Activated CD8-positive, alpha-beta memory T cell treated with anti-CD3 and anti-CD28 coated beads for 4 hours (primary cell): ENCODE measurements around the gene PHC2.

Experiments
- DNase-seq, 2 donors: peaks; one replicate each; pipeline ENCODE4 v3.0.0-alpha.2; 2020; ENCODE audit warnings: low read depth in 2 of 2

Gene PHC2

GRCh38 chr1:33391343-33392078 is 39.4 kb downstream of the PHC2 start:
- no peak for DNase-seq

DNA sequence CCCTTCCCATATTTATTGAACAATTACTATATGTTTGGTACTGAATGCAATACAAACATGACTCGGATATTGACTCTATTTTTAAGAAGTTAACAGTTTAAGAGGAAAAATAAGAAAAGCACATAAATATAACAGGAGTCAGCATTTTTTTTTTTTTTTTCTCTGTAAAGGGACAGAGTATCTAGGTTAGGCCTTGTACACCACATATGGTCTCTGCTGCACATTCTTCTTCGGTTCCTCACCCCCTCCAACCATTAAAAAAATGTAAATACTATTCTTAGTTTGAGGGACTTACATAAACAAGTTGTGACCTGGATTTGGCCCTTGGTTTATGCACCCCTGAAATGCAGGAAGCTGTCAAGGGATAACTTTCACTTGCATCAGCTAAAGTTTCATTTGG is 40.4 kb downstream of the PHC2 start:
- no peak for DNase-seq

DNA sequence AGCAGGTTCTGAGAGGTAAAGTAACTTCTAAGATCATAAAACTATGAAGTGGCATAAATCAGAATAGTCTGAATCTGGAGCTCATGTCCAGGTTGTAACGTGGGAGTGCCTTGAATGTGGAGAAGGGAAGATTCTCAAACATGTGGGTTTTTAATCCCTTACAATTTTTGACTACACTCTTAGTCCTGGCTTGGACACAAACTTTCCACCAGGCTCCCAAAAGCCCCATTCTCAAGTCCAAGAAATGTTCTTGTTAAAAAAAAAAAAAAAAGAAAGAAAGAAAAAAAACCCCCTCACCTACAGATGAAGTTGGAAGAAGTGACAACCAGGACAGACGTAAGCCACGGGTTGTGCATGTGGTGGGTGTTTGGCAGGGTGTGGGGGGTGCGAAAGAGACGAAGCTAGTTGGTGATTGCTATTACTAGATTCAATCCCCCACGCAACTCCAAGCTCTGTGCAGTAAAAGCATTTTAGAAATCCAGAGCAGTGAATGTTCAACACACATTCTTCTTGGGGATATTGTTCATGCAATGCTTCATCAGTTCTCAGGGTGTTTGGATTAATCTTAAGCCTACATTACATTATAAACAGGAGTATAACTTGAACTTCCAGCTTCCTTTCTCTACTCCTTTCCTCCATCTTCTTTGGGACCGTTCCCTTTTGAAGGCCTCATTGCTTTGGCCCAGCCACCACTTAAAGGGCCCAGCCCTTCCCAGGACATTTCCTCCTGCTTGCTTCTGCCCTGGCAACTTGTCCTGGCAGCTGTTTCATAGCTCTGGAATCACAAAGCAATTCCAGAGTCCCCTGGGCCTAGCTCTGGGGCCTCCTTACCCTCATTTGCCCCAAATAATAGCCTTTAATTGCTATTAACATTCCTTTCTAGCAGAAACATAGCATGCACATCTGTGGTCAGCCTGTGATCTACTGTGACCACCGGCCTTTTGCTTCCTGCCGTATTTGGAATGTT is 41.8 kb downstream of the PHC2 start:
- DNase-seq: no peak

- DNase-seq: no peak
These were observed 43.3 kb downstream of the PHC2 start for GRCh38 chr1:33387625-33388024.

GRCh38 chr1:33385251-33385650 is 45.6 kb downstream of the PHC2 start:
- DNase-seq: no peak

GRCh38 chr1:33384040-33384812 is 46.7 kb downstream of the PHC2 start:
- no peak for DNase-seq

DNA sequence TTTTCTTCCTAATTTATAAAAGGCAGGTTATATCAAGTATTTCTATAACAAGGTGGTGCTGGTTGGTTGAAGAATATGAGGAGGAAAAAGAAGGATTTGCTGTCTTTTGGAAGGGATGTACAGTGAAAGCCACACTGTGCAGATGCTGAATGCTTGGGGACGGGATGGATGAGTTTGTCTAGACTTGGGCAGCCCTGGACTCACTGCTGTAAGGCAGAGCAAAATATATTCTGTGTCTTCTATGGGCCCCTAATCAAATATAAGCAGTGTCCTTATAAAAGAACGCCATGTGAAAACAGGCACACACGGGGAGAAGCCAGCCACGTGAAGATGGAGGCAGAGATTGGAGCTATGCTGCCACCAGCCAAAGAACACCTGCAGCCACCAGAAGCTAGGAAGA is 47.4 kb downstream of the PHC2 start:
- DNase-seq: no peak

DNA sequence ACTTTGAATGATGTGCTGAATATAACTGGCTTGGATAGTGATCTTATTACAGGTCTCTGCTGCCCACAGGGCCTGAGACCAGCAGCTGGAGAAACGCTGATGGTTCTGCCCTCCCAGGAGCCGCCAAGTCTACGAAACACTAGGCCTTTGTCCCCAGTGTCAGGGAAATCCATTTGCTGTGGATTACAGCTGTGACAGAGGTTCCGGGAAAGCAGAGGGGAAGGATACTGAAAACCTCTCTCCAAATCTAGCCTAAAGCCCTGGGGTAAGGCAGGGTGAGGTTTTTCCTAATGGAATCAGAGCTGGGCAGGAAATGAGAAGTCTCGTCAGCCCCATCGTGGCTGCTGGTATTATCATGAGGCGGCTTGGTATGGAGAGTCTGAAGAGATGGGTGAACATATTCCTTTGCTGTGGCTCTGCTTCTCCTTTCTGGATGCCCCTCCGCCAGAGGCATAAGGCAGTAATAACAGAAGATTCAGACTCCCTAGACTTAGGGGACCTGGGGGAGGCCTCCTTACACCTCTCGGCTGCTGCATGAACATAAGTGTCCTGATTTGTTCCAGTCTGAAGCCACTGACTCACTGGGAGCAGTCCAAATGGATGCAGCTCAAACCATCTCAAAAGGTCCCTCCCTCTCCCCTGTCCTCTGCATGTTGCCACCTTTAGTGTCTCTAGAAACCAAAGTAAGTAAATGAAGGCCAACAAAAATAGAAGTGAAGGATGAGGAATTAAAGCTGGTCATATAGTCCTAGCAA is 48.1 kb downstream of the PHC2 start:
- no peak for DNase-seq

DNA sequence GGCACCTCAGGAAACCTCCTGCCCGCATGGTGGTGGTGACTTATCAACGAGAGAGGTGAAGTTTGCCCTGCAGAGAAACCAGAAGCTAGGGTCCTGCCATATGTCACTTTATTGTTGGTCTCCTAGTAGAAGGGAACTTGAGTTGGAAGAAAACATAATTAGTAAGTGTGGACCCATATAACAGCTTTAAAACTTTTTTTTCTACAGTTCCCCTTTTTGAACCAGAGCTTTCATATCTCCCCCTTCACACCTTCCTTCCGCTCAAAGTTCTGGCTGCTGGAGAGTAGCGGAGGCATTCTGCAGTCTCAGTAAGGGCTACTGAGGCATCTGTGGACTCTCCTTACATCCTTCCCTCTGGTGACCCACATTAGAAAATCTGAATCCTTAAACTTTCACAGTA is 48.9 kb downstream of the PHC2 start:
- DNase-seq: no peak

- DNase-seq: no peak
These were observed 50.1 kb downstream of the PHC2 start for GRCh38 chr1:33380811-33381210.

DNA sequence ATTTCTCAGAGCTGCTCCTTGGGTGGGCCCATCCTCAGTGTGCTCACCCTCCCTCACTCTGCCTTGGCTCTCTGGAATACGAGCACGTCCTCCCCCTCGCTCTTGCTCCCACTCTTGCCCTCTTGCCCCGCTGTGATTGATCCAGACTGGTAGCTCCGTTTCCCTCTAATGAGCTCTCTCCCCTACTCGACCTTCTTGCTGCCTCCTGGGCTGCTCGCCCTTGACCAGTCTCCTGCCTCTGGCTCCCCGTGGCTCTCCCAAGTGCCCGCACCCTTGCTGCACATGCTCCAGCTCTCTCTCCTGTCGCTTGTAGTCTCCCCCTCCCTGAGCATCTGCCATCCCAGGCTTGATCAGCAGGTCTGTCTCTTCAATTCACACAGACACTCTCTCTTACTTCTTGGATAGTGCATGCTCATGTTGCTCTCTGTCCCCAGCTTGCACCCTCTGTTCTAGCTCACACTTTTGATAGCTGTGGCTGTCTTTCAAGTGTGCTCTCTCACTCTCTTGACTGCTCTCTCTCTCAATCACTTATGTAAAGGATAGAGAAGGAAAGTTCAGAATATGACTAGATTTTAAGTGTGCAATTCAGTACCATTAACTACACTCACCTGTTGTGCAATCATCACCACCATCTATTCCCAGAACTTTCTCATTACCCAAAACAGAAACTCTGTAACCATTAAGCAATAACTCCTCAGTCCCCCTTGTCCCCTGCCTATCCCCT is 51.1 kb downstream of the PHC2 start:
- DNase-seq: no peak

- no peak for DNase-seq
These were observed 51.9 kb downstream of the PHC2 start for GRCh38 chr1:33378976-33379375.

GRCh38 chr1:33378524-33378923 is 52.4 kb downstream of the PHC2 start:
- no peak for DNase-seq

GRCh38 chr1:33377756-33378155 is 53.1 kb downstream of the PHC2 start:
- DNase-seq: no peak

DNA sequence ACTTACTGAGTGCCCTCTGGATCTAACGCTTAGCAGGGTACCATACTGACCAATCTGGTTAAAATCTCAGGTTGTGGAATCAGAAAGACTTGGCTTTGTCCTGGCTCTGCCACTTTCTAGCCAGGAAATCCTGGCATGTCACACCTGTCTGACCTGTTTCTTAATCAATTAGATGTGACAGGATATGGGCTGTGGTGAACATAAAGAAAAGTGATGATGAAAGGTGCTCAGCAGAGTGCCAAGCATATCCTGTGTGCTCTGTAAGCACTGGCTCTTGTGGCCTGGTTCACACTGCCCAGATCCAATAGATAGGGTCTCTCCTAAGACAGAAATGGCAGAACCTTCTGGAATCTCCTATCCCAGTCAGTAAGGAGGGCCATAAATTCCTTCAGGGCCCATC is 53.9 kb downstream of the PHC2 start:
- DNase-seq: no peak

DNA sequence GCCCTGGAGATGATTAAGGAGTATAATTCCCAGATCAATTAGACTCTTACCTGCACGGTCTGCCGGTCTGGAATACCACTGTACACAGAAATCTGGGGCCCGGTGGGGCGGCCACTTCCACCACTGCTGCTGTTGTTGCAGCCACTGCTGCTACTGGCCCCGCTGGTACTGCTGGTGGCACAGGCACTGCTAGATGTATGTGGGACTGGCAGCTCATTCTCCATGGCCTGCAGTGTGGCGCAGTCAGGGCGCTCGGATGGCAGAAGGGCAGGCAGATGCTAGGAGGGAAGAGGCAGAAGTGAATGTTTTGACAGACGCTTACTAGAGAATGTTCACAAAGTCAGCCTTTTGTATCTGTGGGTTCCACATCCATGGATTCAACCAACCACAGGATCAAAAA is 55.6 kb downstream of the PHC2 start:
- DNase-seq: no peak

GRCh38 chr1:33374336-33375105 is 56.4 kb downstream of the PHC2 start:
- DNase-seq: no peak

DNA sequence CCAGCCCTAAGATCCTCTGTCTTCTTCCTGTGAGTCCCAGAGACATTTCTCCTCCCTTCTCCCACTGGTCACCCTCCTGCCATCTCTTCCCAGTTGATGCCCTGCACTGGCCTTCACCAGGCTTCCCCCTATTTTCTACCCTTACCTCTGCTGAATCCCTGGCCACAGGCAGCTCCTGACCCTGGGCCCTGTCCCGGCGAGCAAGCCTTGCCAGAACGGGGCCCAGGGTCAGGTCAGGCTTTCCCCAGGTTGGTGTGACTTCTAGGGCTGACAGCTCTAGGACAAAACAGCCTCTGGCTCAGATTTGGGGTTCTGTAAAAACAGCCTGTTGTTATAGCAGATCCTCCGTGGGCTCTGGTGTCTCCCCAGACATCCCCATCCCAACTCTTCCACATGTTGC is 57.3 kb downstream of the PHC2 start:
- no peak for DNase-seq

GRCh38 chr1:33372677-33373076 is 58.2 kb downstream of the PHC2 start:
- no peak for DNase-seq

DNA sequence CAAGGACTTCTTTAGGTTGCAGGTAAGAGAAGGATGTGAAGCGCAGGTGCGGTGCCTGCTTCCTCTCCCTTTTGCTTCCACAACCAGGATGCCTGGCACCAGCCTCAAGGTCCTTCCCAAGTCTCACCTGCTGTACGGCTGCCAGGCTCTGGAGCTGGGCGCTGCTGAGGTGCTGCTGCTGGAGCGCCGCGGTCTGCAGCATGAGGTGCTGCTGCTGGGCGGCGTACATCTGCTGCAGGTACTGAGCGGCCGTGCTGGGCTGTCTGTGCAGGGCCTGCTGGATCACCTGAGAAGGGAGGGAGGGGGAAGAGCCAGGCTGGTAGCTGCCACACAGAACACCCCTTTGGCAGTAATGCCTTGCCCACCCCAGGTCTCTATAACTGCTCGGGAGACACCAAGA is 58.7 kb downstream of the PHC2 start:
- DNase-seq: no peak
